Measurements from ENCODE around the gene TENM4. TPM values are rescaled to one million over a fixed set of nuclear protein-coding genes. Genes with fewer than 3 reads are reported as not detected.

Gene TENM4
- total RNA-seq, 4 donors from 2014 or later = 5.5 to 12.3 (median 8.9) TPM

DNA sequence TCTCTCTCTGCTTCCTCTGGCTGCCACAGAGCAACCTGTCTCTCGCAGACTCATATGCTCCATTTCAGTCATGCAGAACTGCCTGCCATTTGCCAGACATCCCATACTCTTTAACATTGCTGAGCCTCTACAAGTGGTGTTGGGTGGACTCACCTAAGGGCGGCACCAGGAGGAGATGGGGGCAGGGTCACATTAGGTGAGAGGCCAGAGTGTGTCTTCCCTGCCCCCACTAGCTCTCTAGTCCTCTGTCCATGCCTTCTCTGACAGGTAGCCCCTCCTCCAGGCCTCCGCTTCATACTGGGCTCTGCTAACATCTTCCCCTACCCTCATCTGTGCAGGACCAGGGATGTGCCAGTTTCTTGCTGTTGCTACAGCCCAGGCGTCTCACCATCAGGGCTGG, 366.3 kb downstream of the TENM4 start:
- H3K4me1 ChIP-seq = peaks cover 0 to 20% (median 0%) of the 10 kb centered on the region in 3 donors
- H3K36me3 ChIP-seq = no peaks in the 10 kb centered on the region
- no peak overlapping the region for H3K27ac ChIP-seq
- TF ChIP-seq, protein P1, sequence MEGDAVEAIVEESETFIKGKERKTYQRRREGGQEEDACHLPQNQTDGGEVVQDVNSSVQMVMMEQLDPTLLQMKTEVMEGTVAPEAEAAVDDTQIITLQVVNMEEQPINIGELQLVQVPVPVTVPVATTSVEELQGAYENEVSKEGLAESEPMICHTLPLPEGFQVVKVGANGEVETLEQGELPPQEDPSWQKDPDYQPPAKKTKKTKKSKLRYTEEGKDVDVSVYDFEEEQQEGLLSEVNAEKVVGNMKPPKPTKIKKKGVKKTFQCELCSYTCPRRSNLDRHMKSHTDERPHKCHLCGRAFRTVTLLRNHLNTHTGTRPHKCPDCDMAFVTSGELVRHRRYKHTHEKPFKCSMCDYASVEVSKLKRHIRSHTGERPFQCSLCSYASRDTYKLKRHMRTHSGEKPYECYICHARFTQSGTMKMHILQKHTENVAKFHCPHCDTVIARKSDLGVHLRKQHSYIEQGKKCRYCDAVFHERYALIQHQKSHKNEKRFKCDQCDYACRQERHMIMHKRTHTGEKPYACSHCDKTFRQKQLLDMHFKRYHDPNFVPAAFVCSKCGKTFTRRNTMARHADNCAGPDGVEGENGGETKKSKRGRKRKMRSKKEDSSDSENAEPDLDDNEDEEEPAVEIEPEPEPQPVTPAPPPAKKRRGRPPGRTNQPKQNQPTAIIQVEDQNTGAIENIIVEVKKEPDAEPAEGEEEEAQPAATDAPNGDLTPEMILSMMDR (IDR thresholded peaks at IDR 0.05) = no peak
- no peak for TF ChIP-seq POLR2AphosphoS5 (IDR thresholded peaks at IDR 0.05)
- no peak for TF ChIP-seq POLR2A (IDR thresholded peaks at IDR 0.05)
- TF ChIP-seq EP300 (IDR thresholded peaks at IDR 0.05) = no peak
- WGBS, 2 donors (ENCODE audit: low coverage in 1 of 2) = 96 to 97% methylated on average over 3 to 4 of the region's 4 CpGs
- no peaks in the 10 kb centered on the region for H3K9me3 ChIP-seq
- ATAC-seq = no peak
- no peak overlapping the region for H3K4me3 ChIP-seq
- no peaks in the 10 kb centered on the region for H3K27me3 ChIP-seq

DNA sequence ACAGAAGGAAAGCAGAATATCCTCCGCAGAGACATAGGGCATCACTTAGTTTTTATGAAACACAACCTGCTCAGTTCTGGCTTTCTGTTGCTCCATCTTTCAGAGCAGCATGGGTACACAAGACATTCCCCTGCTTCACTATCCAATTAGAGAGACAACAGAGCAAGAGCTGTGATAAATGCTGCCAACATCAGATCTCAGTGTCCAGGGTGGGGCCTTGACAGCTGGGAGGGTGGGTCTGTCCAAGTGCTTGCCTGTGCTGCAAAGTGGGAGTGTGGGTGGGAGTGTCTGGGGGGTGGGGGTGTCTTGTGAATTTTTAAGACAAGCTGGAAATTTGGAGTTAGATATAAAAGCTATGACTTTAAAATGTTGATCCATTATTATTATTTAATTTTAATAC, 369.6 kb downstream of the TENM4 start:
- ATAC-seq = no peak
- Histone ChIP-seq H3K4me3 (no peak overlapping the region), H3K27me3 (no peaks in the 10 kb centered on the region), H3K36me3 (no peaks in the 10 kb centered on the region), H3K9me3 (no peaks in the 10 kb centered on the region), H3K27ac (no peak overlapping the region), H3K4me1 (no peaks in the 10 kb centered on the region)
- 71 to 89% methylated on average over 1 of the region's 1 CpG for WGBS, 2 donors (ENCODE audit: low coverage in 1 of 2)
- TF ChIP-seq EP300 (IDR thresholded peaks at IDR 0.05) = no peak
- TF ChIP-seq POLR2A (IDR thresholded peaks at IDR 0.05) = no peak
- TF ChIP-seq POLR2AphosphoS5 (IDR thresholded peaks at IDR 0.05) = no peak
- TF ChIP-seq, protein P1 (IDR thresholded peaks at IDR 0.05) = no peak

DNA sequence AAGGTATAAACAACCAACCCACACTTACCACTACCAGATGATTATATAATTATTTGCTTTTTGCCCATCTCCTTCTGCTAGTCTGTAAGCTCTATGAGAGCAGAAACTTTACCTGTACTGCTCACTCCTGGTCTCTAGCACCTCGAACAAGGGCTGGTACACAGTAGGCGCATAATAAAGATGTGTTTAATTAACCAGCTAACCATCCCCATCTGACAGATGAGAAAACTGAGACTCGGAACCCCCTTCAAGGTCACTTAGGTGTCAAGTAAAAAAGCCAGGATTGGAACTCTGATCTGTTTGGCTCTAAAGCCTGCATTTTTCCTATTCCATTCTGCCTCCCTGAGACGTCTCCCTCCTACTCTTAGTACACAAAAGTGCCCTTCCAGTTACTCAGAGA, 370.3 kb downstream of the TENM4 start:
- Histone ChIP-seq H3K9me3 (no peaks in the 10 kb centered on the region), H3K4me1 (no peaks in the 10 kb centered on the region), H3K27me3 (no peaks in the 10 kb centered on the region), H3K4me3 (no peak overlapping the region), H3K36me3 (no peaks in the 10 kb centered on the region), H3K27ac (no peak overlapping the region)
- WGBS, 2 donors (ENCODE audit: low coverage in 1 of 2) = 66 to 100% methylated on average over 3 to 4 of the region's 4 CpGs
- TF ChIP-seq EP300 (IDR thresholded peaks at IDR 0.05) (no peak), POLR2AphosphoS5 (IDR thresholded peaks at IDR 0.05) (no peak), POLR2A (IDR thresholded peaks at IDR 0.05) (no peak)
- TF ChIP-seq, protein P1 (IDR thresholded peaks at IDR 0.05) = no peak
- no peak for ATAC-seq

DNA sequence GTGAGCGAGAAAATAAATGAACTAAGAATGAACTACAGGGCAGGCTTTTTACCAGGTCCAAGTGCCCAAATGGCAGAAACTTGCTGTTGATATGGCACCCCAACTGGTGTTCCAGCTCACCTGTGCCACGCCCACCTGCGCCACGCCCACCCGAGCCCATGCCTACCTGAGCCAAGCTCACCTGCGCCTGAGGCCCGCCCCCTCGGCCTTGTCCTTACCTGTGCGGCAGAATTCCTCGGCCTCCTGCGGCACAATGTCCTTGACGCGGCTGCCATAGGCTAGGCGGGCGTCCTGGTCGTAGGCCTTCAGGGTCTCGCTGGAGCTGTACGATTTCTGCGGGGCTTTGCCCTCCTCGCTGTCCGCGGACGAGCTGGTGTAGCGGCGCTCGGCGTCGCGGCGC, 371.3 kb downstream of the TENM4 start:
- Histone ChIP-seq H3K9me3 (no peaks in the 10 kb centered on the region), H3K4me1 (no peaks in the 10 kb centered on the region), H3K27me3 (no peaks in the 10 kb centered on the region), H3K27ac (no peak overlapping the region), H3K4me3 (no peak overlapping the region), H3K36me3 (no peaks in the 10 kb centered on the region)
- 80 to 93% methylated on average over 1 to 18 of the region's 30 CpGs for whole genome bisulfite sequencing, 2 donors (ENCODE audit: low coverage in 1 of 2)
- TF ChIP-seq POLR2AphosphoS5 (IDR thresholded peaks at IDR 0.05) (no peak), POLR2A (IDR thresholded peaks at IDR 0.05) (no peak), EP300 (IDR thresholded peaks at IDR 0.05) (no peak)
- TF ChIP-seq, protein P1 (IDR thresholded peaks at IDR 0.05) = no peak
- ATAC-seq = no peak

DNA sequence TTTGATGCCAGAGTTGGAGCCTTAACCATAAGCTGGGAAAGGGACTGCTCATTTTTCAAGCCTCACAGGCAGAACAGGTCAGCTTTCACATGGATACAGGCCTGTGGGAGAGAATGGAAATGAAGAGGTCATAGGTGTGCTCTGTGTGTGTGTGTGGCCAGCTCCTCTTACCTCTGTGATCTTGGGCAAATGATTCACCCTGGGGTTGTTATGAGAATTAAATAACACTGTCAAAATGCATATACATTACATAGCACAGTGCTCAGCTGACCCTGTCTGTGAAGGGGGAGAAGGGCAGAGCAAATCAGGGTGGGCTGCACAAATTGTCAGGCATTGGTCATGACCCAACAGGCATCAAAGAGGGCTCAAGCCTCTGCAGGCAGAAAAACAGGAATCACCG, 372.5 kb downstream of the TENM4 start:
- Histone ChIP-seq H3K36me3 (no peaks in the 10 kb centered on the region), H3K9me3 (no peaks in the 10 kb centered on the region), H3K4me3 (no peak overlapping the region), H3K27ac (no peak overlapping the region), H3K4me1 (peaks cover 0 to 1% (median 0%) of the 10 kb centered on the region in 3 donors), H3K27me3 (no peaks in the 10 kb centered on the region)
- WGBS, 2 donors (ENCODE audit: low coverage in 1 of 2) = 100% methylated on average over 1 of the region's 1 CpG
- TF ChIP-seq POLR2AphosphoS5 (IDR thresholded peaks at IDR 0.05) (no peak), EP300 (IDR thresholded peaks at IDR 0.05) (no peak), POLR2A (IDR thresholded peaks at IDR 0.05) (no peak)
- TF ChIP-seq, protein P1 (IDR thresholded peaks at IDR 0.05) = no peak
- no peak for ATAC-seq
